ENCODE results near the gene SHROOM3.

SHROOM3 gene

GRCh38 chr4:76764251-76764650, 329.2 kb downstream of the SHROOM3 start:
- no peak for DNase-seq (ENCODE audit: low read depth in 1 of 2, low spot score in 1 of 2)

DNA sequence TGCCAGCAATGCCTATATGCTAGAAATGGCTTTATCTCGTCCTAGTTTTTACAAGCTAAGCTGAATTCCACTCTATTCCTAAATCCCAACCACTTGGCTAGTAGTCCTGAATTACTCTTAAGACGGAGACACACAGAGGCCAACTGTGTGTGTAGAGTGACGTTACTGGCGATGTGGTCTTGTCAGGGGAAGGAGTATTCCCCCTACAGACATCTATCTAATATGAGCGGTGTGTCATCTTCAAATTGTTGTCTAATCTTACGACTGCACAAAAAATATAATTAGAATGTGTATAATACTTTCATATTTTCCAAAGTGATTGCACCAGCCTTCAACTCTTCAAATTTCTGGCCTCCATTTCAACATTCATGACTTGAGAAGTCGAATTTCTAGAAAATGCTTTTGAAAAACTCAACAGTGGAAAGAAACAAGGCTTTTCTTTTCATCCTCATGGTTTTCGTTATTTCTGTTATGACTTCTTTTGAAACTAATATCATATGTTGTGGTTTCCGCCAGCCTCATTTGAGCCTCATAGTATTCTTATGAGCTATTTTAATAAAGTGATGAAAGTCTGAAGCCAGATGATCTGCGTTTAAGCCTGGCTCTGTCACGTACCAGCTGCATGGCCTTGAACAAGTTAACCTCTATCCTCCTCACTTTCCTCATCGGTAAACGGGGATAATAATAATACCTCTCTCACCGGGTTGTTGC, 330.6 kb downstream of the SHROOM3 start:
- DNase-seq (ENCODE audit: low read depth in 1 of 2, low spot score in 1 of 2): no peak

DNA sequence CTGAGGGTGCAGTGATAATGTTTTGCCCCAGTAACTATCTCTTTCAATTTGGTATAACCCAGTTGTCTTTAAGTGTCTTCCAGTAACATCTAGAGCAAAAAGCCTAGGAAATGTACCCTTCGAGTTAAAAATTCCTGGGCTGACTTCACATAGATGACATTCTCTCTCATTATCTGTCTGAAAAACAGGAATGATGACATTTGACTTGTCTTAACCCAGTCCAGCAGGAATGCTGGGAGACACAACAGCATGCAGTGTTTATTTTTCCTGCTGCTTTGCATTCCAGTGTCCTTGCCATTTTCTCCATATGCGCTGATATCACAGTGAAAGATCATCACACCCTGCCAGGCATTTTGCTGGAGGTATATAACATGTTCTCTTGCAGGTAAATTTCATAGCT, 333.0 kb downstream of the SHROOM3 start:
- DNase-seq (ENCODE audit: low read depth in 1 of 2, low spot score in 1 of 2): no peak

DNA sequence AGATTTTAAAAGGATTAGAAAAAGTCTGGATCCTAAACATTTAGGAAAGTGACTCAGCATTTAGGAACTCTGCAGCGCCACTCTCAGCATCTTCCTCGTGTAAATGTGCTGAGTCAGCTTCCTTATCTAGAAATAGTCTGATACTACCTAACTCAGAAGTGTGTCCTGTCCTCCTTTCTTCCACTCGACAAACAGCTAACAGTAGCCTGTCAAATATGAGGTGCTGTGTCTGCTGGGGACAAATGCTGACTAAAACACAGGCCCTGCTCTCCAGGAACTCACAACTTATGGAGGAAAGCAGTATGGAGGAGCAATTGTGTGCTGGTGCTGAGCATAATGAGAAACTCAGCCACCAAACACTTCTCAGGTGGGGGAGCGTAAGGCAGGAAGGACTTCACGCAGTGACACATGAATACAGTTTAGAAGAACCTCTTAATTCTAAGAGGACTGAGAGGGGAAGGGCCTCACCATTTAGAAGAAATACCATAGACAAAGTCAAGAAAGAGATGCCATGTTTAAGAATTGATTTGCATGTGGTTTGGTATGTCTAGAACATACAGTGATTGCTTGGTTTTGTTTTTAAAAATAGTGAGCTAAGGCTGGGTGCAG, 337.6 kb downstream of the SHROOM3 start:
- DNase-seq (ENCODE audit: low read depth in 1 of 2, low spot score in 1 of 2): no peak

DNA sequence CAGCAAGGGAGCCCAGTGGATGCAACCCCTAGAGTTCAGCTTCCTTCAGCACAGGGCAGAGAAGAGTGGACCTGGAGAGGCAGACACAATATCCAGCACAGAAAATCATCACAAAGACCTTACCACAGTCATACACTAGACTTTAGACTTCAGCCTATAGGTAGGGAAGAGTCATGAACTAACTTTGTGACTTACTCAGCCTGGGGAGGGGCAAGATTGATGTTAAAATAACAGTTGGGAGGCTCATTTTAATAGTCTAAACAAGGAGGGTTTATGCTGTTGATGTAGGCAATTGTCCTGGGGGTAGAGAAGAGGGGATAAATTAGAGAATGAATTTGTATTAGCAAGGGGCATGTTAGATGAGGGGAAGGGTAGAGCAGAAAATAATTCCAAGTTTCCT, 338.7 kb downstream of the SHROOM3 start:
- no peak for DNase-seq (ENCODE audit: low read depth in 1 of 2, low spot score in 1 of 2)

GRCh38 chr4:76779740-76780459, 344.9 kb downstream of the SHROOM3 start:
- no peak for DNase-seq (ENCODE audit: low read depth in 1 of 2, low spot score in 1 of 2)

DNA sequence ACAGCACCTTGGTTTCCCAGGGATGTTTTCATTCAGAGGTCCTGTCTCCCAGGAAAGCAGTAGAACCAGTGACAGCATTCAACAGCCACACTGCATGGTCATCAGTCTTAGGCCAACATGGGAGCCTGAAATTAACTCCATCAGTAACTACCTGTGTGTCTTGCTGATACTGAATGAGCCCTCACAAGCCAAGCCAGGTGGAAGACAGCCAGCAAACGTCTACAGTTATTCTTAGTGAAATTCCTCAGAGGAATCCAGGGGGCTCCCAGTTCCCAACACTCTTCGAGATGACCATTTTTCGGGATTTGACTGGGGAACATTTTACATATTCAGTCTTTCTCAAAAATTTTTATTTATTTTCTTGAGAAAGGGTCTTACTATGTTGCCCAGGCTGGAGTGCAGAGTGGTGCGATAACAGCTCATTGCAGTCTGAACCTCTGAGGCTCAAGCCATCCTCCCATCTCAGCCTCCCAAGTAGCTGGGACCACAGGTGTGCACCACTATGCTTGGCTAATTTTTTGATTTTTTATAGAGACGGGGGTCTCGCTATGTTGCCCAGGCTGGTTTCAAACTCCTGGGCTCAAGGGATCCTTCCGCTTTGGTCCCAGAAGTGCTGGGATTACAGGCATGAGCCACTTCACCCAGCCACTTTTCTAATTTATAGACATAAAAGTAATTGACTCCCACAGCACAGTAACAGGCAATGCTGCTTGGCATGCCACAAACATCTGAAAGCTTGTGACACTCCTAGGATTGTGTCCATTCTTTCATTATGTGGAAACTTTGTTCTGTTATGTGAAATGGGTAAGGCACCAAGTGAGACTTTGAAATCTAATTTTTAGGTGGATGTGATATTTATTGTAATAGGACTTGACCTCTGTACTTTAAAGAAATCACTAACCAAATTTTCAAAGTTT, 346.0 kb downstream of the SHROOM3 start:
- DNase-seq (ENCODE audit: low read depth in 1 of 2, low spot score in 1 of 2): no peak

DNA sequence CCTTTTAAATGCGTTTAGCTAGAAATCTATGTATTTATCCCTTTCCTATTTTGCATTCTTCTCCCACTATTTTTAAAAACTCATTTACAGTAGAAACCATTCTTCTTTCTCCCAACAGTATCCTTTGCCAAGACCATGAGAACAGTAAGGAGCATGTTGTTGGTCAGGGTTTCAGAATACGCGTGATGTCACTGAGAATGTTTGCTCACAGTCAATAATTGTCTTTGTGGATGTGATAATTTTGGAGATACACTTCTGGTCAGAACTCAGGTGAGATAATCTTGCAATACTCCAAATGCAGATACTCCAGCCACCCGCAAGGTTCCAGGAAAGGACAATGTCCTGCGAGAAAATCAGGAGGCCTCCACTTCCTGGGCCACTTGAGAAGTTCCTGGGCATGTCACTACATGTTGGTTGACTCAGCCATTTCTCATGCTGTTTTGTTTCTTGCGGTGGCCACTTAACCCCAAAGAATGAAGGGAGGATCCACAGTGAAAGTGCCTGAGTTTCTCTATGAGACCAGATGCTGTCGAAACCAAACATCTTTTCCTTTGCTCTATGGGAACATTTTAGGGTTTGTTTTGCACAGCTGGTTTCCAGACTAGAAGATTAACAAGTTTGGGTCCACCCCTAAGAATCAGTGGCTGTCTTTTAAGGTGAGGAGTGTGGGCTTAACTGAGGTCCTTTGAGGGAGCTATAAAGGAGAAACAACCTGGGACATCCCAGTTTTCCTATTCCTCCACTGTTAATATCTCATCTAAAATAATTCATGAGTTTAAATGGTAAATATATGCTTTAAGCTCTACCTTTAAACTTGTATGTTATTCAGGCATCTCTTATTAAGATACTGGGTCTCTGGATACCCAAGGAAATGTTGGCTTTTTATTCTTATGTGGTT, 346.9 kb downstream of the SHROOM3 start:
- DNase-seq (ENCODE audit: low read depth in 1 of 2, low spot score in 1 of 2): no peak

DNA sequence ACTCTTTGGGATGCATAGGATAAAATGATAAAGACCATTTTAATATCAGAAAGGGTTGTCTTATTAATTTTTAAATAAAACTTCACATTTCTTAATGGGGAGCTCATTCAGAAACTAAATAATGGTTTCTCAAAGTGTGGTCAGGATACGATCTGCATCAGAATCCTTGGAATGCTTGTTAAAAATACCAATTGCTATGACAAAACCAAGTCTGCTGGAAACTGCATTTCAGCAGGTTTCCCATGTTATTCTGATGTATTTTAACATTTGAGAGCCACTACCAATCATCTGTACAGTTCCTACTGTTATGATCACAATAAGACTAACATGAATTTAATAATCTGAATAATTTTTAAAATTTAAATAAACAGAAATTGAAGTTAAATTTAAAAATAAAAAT, 347.8 kb downstream of the SHROOM3 start:
- DNase-seq (ENCODE audit: low read depth in 1 of 2, low spot score in 1 of 2): no peak

DNA sequence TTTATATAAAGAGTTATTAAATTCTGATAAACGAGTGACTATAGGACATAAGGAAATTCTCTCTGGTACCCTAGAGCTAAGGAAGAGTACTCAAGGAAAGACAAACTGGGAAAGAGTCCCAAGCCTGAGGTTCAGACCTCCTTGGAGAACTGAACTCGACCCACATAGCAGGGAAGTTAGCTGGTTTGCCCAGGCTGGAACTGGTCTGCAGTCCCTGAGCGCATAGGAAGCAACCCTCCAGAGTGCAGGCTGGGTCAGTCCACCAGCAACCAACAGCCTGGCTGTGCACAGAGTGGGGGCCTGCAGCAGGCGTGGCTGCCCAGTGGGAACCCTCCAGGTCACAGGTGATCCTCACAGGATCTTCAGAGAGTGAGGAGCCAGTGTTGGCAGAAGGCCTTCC, 348.8 kb downstream of the SHROOM3 start:
- no peak for DNase-seq (ENCODE audit: low read depth in 1 of 2, low spot score in 1 of 2)

DNA sequence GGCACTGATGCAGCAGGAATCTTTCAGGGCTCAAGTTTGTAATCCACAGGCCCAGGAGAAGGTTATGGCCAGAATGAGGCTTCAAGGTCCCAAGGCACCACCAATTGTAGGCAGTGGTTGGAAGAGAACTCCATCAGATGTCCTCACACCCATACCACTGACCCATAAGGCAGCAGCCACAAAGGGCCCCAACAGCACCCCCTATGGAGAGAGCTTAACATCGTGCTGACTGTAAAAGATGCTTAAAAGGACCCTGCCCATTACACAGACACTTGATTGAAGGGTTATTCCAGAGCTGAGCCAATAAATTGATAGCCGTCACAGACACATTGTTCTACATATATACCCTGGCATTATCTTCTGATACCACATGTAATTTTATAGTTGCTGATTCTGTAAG, 349.2 kb downstream of the SHROOM3 start:
- no peak for DNase-seq (ENCODE audit: low read depth in 1 of 2, low spot score in 1 of 2)

GRCh38 chr4:76787898-76788297, 352.9 kb downstream of the SHROOM3 start:
- no peak for DNase-seq (ENCODE audit: low read depth in 1 of 2, low spot score in 1 of 2)

DNA sequence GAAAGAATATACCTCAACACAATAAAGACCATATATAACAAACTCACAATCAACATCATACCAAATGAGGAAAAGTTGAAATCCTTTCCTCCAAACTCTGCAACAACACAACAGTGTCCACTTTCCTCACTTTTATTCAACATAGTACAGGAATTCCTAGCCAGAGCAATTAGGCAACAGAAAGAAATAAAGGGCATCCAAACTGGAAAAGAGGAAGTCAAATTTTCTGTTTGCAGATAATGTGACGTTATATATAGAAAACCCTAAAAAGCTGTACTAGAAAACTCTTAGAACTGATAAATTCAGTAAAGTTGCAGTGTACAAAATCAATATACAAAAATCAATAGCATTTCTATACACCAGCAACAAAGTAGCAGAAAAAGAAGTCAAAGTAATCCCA, 355.3 kb downstream of the SHROOM3 start:
- no peak for DNase-seq (ENCODE audit: low read depth in 1 of 2, low spot score in 1 of 2)

DNA sequence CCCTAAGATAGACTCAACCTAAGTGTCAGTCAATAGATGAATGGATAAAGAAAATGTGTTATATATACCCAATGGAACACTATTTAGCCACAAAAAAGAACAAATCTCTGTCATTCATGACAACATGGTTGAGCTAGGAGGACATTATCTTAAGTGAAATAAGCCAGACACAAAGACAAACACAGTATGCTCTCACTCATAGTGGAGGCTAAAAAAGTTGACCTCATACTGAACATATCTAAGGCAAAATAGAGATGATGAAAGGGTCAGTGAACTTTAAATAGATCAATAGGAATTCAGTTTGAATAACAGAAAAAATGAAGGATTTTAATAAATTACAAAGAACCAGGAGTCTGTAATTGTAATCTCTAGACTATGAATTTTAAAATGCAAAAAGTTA, 356.4 kb downstream of the SHROOM3 start:
- no peak for DNase-seq (ENCODE audit: low read depth in 1 of 2, low spot score in 1 of 2)

- DNase-seq (ENCODE audit: low read depth in 1 of 2, low spot score in 1 of 2): no peak
Observed at GRCh38 chr4:76792418-76792817, 357.4 kb downstream of the SHROOM3 start.

DNA sequence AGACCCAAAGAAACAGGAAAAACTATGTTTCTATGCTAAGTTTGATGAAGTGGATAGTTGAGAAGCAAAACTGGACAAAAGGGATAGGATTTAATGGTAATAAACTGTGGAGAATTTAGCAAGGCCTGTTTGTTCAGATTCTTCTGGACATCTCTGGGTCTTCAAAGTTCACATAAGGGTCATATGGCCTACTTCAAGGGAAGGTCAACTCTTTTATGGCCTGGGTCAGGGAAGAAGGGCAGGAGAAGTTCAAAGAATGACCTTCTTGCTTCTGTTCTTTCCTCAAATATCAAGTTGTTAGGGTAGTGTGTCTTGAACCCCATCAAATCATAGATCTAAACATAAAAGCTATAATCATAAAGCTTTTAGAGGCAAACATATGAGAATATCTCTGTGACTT, 360.2 kb downstream of the SHROOM3 start:
- no peak for DNase-seq (ENCODE audit: low read depth in 1 of 2, low spot score in 1 of 2)

GRCh38 chr4:76799140-76799539, 364.1 kb downstream of the SHROOM3 start:
- DNase-seq (ENCODE audit: low read depth in 1 of 2, low spot score in 1 of 2): no peak

DNA sequence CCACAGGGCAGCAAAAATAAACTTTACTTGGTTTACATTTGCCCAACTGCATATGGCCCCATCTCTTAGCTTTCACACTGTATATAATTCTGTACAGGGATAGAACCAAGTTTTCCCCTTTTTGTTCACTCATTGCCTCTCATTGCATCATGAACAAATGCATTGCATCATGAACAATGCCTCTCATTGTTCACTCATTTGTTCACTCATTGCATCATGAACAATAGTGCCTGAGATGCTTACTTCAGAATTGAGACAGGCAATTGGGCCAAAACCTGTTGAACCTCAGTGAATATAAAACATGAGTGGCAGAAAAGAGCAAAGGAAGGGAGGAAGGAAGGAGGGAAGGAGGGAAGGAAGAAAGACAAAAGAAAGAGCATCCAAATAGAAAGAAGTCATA, 364.7 kb downstream of the SHROOM3 start:
- DNase-seq (ENCODE audit: low read depth in 1 of 2, low spot score in 1 of 2): no peak

- no peak for DNase-seq (ENCODE audit: low read depth in 1 of 2, low spot score in 1 of 2)
Observed at GRCh38 chr4:76800902-76801301, 365.9 kb downstream of the SHROOM3 start.

DNA sequence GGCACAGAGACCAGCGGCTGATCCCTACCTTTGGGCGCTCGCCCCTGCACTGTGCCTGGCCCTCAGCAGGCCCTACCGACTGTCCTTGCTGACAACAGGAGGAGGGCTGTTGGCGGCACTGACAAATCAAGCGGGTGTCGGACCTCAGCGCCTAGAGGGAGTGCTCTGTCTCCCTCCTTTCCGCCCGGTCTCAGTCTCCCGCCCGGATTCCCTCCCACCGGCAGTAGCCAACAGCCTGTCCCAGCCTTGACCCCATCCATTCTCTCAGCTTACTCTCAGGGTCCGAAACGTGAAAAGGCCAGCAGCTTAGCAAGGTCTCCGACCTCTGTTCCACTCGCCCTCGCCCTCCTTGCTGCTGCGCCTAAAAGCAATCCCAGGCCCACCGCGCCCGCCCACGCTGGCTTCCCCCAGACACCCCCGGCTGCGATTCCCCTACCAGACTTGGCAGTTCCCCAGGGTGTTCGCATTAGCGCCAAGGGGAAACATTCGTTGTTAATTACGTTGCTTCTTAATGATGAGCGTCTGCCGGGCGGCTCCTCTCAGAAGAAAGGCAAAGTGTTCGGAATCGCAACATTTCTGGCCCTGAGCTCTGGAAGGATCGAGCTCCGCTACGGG, 366.7 kb downstream of the SHROOM3 start:
- no peak for DNase-seq (ENCODE audit: low read depth in 1 of 2, low spot score in 1 of 2)
